CD1c-positive myeloid dendritic cell (primary cell): ENCODE data around the gene RUVBL1.

Source experiments
- DNase-seq: peaks from one replicate; pipeline ENCODE4 v3.0.0-alpha.2; 2016; ENCODE audit errors: extremely low spot score

The RUVBL1 gene

GRCh38 chr3:128083396-128083795, 40.2 kb downstream of the RUVBL1 start:
- no peak for DNase-seq

GRCh38 chr3:128082546-128082945, 41.1 kb downstream of the RUVBL1 start:
- DNase-seq, result no peak

- no peak for DNase-seq
Measured at GRCh38 chr3:128081846-128082245, 41.8 kb downstream of the RUVBL1 start.

- DNase-seq, result no peak
Measured at GRCh38 chr3:128081226-128081625, 42.4 kb downstream of the RUVBL1 start.

- DNase-seq, result peak; percentile 58
Measured at GRCh38 chr3:128080323-128081080, 43.1 kb downstream of the RUVBL1 start.

GRCh38 chr3:128079823-128080222, 43.8 kb downstream of the RUVBL1 start:
- DNase-seq, result no peak

GRCh38 chr3:128078875-128079274, 44.7 kb downstream of the RUVBL1 start:
- DNase-seq, result no peak

GRCh38 chr3:128078322-128078721, 45.3 kb downstream of the RUVBL1 start:
- DNase-seq, result no peak

GRCh38 chr3:128077665-128078064, 45.9 kb downstream of the RUVBL1 start:
- DNase-seq, result peak; percentile 40

- DNase-seq, result peak; percentile 59
Measured at GRCh38 chr3:128077202-128077624, 46.4 kb downstream of the RUVBL1 start.

GRCh38 chr3:128076483-128077201, 47.0 kb downstream of the RUVBL1 start:
- DNase-seq, result peak; percentile 63

- DNase-seq, result peak; percentile 96
Measured at GRCh38 chr3:128075522-128076482, 47.8 kb downstream of the RUVBL1 start.

GRCh38 chr3:128074851-128075521, 48.6 kb downstream of the RUVBL1 start:
- DNase-seq, result no peak

- DNase-seq, result no peak
Measured at GRCh38 chr3:128073807-128074206, 49.8 kb downstream of the RUVBL1 start.

- DNase-seq, result no peak
Measured at GRCh38 chr3:128073185-128073725, 50.4 kb downstream of the RUVBL1 start.

GRCh38 chr3:128072454-128073184, 51.0 kb downstream of the RUVBL1 start:
- no peak for DNase-seq

GRCh38 chr3:128071771-128072453, 51.7 kb downstream of the RUVBL1 start:
- DNase-seq, result no peak

GRCh38 chr3:128070898-128071591, 52.6 kb downstream of the RUVBL1 start:
- DNase-seq, result no peak

GRCh38 chr3:128069271-128069670, 54.3 kb downstream of the RUVBL1 start:
- DNase-seq, result no peak
